DOHH2 (cell line): ENCODE data around the gene PIBF1.

ENCODE experiments used
- H3F3A ChIP-seq: fragments of 200-600 bp; sonication (generic), shearing (Covaris generic); 2 replicates; pipeline ENCODE4 v1.6.0; 2016; ENCODE audit warnings: antibody characterized with exemption, mild to moderate bottlenecking; ENCODE audit not compliant: control insufficient read depth, insufficient read depth
- H3K27ac ChIP-seq: fragments of 200-600 bp; sonication (generic); 2 replicates; pipeline ENCODE4 v1.5.1; 2014; ENCODE audit warnings: low read depth, mild to moderate bottlenecking, low read length, moderate library complexity
- H3K27me3 ChIP-seq: fragments of 200-600 bp; sonication (generic); 2 replicates; pipeline ENCODE4 v1.6.1; 2014; ENCODE audit warnings: mild to moderate bottlenecking, low read length, mixed read lengths; ENCODE audit not compliant: control insufficient read depth
- H3K36me3 ChIP-seq: fragments of 200-600 bp; sonication (generic); 2 replicates; pipeline ENCODE4 v1.6.1; 2014; ENCODE audit warnings: mild to moderate bottlenecking, low read length, moderate library complexity, mixed read lengths; ENCODE audit not compliant: control insufficient read depth
- H3K4me1 ChIP-seq: fragments of 200-600 bp; sonication (generic); 2 replicates; pipeline ENCODE4 v1.6.1; 2014; ENCODE audit warnings: mild to moderate bottlenecking, low read length, mixed read lengths; ENCODE audit not compliant: control insufficient read depth
- H3K4me2 ChIP-seq: fragments of 200-600 bp; sonication (generic); 2 replicates; pipeline ENCODE4 v1.6.0; 2014; ENCODE audit warnings: mild to moderate bottlenecking, low read length, moderate library complexity
- H3K4me3 ChIP-seq: fragments of 200-600 bp; sonication (generic); 2 replicates; pipeline ENCODE4 v1.5.1; 2014; ENCODE audit warnings: mild to moderate bottlenecking, low read length, mixed read lengths
- H3K79me2 ChIP-seq: fragments of 200-600 bp; sonication (generic); 2 replicates; pipeline ENCODE4 v1.6.1; 2014; ENCODE audit warnings: mild to moderate bottlenecking, low read length, mixed read lengths; ENCODE audit not compliant: control insufficient read depth
- H3K9me2 ChIP-seq: fragments of 200-600 bp; sonication (generic); replicated peaks from 2 replicates; pipeline ENCODE4 v1.6.1; 2014; ENCODE audit warnings: mild to moderate bottlenecking, low read length, mixed read lengths; ENCODE audit not compliant: control insufficient read depth
- H3K9me3 ChIP-seq: fragments of 200-600 bp; sonication (generic); 2 replicates; pipeline ENCODE4 v1.6.1; 2014; ENCODE audit warnings: antibody characterized with exemption, low read length, mixed read lengths; ENCODE audit not compliant: control insufficient read depth, insufficient read depth
- H4K20me1 ChIP-seq: fragments of 200-600 bp; sonication (generic); 2 replicates; pipeline ENCODE4 v1.6.0; 2014; ENCODE audit warnings: low read depth, mild to moderate bottlenecking, antibody characterized with exemption, low read length, moderate library complexity; ENCODE audit not compliant: control insufficient read depth, insufficient read depth
- EZH2phosphoT487 ChIP-seq: fragments of 200-600 bp; sonication (generic); IDR thresholded peaks from 2 replicates; pipeline ENCODE4 v1.6.1; 2017; ENCODE audit warnings: borderline replicate concordance, mild to moderate bottlenecking, antibody characterized with exemption, low read length, moderate library complexity, mixed read lengths
- TF ChIP-seq, protein P1 (sequence below): fragments of 200-600 bp; sonication (generic); IDR thresholded peaks from one replicate; pipeline ENCODE4 v1.5.1; 2014; ENCODE audit warnings: antibody characterized with exemption, mild to moderate bottlenecking, low read depth, low read length; ENCODE audit not compliant: poor library complexity, severe bottlenecking

The PIBF1 gene, protein sequence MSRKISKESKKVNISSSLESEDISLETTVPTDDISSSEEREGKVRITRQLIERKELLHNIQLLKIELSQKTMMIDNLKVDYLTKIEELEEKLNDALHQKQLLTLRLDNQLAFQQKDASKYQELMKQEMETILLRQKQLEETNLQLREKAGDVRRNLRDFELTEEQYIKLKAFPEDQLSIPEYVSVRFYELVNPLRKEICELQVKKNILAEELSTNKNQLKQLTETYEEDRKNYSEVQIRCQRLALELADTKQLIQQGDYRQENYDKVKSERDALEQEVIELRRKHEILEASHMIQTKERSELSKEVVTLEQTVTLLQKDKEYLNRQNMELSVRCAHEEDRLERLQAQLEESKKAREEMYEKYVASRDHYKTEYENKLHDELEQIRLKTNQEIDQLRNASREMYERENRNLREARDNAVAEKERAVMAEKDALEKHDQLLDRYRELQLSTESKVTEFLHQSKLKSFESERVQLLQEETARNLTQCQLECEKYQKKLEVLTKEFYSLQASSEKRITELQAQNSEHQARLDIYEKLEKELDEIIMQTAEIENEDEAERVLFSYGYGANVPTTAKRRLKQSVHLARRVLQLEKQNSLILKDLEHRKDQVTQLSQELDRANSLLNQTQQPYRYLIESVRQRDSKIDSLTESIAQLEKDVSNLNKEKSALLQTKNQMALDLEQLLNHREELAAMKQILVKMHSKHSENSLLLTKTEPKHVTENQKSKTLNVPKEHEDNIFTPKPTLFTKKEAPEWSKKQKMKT

DNA sequence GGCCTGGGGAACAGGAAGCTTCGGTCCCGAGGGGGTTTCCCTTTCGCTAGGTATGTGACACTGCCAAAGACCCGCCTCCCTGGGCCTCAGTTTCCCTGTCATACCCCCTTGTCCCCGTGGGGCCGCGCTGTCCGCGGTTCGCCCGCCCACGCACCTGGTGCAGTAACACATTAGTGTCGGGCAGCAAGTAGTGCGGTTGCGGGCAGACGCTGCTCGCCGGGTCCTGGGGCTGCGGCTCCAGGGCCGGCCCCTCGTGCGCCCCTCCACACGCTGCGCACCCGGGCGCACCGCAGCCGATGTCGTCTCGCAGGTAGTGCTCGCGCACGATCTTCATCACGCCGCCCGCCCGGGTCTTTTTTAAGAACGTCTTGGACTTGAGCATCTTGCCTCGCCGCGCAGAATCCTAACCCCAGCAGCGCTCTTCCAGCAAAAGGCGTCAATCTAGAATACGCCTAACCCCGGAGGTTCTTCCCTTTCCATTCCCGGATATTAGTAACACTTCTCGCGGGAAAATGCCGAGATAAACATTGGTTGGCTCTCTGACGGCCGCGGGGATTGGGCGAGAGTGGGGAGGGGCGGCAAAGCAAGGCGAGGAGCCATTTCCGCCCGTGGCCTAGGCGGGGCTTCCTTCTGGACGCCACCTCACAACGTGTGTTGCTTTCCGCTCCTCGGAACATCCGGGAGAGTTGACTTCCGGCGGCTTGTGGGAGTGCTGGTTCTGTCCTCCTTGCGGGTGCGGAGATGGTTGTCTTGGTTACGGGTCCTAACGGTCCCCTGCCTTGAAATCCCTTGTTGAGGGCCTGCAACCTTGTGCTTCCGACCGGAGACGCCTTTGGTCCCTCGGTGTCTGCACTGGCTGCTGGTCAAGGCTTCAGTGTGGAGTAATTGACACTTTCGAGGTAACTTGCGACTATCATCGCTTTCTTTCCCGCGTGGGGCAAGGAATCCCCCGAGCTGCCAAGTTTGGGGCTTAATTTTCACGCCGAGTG lies at the start of gene PIBF1, which contains the start of gene DIS3:
TSS of gene PIBF1 (plus strand) at position 683 of the 989 bp plus-strand sequence. CDS start 1,337 bp downstream, outside the sequence.
TSS of gene DIS3 (minus strand) at position 450 of the 989 bp plus-strand sequence. CDS start at position 382, 68 bp downstream.
- Histone ChIP-seq H3K36me3 (peaks cover 71% of the 10 kb centered on the region), H3K9me2 (no peaks in the 10 kb centered on the region), H3K4me3 (peak within 1 kb of the TSS; percentile 87), H3F3A (no peaks in the 10 kb centered on the region; the same call in 1 of the 2 replicates), H3K27ac (peak within 1 kb of the TSS; percentile 77), H4K20me1 (peaks cover 17% of the 10 kb centered on the region), H3K4me1 (peaks cover 34% of the 10 kb centered on the region), H3K4me2 (peak within 1 kb of the TSS; percentile 94), H3K9me3 (no peaks in the 10 kb centered on the region), H3K79me2 (peaks cover 98% of the 10 kb centered on the region), H3K27me3 (no peaks in the 10 kb centered on the region)
- TF ChIP-seq EZH2phosphoT487 = no peak
- TF ChIP-seq, protein P1, sequence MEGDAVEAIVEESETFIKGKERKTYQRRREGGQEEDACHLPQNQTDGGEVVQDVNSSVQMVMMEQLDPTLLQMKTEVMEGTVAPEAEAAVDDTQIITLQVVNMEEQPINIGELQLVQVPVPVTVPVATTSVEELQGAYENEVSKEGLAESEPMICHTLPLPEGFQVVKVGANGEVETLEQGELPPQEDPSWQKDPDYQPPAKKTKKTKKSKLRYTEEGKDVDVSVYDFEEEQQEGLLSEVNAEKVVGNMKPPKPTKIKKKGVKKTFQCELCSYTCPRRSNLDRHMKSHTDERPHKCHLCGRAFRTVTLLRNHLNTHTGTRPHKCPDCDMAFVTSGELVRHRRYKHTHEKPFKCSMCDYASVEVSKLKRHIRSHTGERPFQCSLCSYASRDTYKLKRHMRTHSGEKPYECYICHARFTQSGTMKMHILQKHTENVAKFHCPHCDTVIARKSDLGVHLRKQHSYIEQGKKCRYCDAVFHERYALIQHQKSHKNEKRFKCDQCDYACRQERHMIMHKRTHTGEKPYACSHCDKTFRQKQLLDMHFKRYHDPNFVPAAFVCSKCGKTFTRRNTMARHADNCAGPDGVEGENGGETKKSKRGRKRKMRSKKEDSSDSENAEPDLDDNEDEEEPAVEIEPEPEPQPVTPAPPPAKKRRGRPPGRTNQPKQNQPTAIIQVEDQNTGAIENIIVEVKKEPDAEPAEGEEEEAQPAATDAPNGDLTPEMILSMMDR = no peak

DNA sequence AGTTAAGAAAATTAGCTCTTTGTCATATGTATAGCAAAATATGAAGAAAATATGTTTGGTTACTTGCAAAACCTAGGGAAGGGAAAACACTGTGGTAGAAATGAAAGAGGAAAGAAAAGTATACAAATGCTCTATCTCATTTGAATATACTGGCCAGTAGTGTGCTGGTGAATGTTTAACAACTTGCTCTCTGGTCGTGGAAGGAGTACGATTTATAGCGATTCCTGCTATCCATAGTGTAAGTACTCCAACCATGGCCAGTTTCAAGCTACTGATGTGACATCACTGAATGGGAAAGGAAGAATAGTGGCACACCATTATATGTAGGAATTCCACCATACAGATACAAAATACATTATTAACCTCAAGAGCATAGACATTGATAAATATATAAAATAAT lies 44.9 kb upstream of the PIBF1 start:
- H3K36me3 ChIP-seq = peaks cover 84% of the 10 kb centered on the region
- H3K9me2 ChIP-seq = no peaks in the 10 kb centered on the region
- H3K4me1 ChIP-seq = no peaks in the 10 kb centered on the region
- no peaks in the 10 kb centered on the region for H4K20me1 ChIP-seq
- no peak overlapping the region for H3K4me3 ChIP-seq
- H3K4me2 ChIP-seq = no peak overlapping the region
- peaks cover 3% of the 10 kb centered on the region; the same call in 1 of the 2 replicates for H3F3A ChIP-seq
- TF ChIP-seq EZH2phosphoT487 = no peak
- TF ChIP-seq, protein P1 = no peak
- H3K27ac ChIP-seq = no peak overlapping the region
- peaks cover 49% of the 10 kb centered on the region for H3K79me2 ChIP-seq
- H3K27me3 ChIP-seq = no peaks in the 10 kb centered on the region
- H3K9me3 ChIP-seq = no peaks in the 10 kb centered on the region

DNA sequence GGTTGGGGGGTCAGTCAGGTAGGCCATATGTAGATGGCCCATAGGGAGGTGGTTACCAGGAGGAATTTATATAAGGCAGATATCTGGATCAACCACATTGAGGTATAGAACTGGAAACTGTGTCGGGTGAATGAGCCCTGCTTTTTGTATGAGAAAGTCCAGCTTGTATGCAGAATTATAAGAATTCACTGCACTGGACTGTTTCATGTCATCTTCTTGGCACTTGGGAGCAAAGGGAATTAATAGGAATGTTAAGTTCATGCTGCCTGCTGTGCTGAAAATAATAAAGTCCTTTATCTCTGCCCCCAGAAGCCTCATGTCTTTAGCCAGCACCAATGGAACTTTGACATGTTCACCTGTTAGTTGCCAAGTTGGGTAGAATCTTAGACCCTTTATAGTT lies 41.9 kb upstream of the PIBF1 start:
- Histone ChIP-seq H3K27me3 (no peaks in the 10 kb centered on the region), H3F3A (peaks cover 7% of the 10 kb centered on the region; the same call in 1 of the 2 replicates), H3K79me2 (peaks cover 46% of the 10 kb centered on the region), H3K9me2 (no peaks in the 10 kb centered on the region), H3K36me3 (peaks cover 86% of the 10 kb centered on the region), H3K4me1 (no peaks in the 10 kb centered on the region), H4K20me1 (no peaks in the 10 kb centered on the region), H3K4me3 (no peak overlapping the region), H3K27ac (no peak overlapping the region), H3K9me3 (no peaks in the 10 kb centered on the region), H3K4me2 (no peak overlapping the region)
- no peak for TF ChIP-seq EZH2phosphoT487
- TF ChIP-seq, protein P1 = no peak
